HepG2 (cell line): Measurements from ENCODE around the gene AK8. TPM values are rescaled to one million over a fixed set of nuclear protein-coding genes. Genes with fewer than 3 reads are reported as not detected.

Experiments
- ATAC-seq: fragments of 200-7000 bp; cut with Tn5 transposase; 3 replicates; pipeline ENCODE4 v1.9.1; 2020; ENCODE audit warnings: mild to moderate bottlenecking, moderate library complexity
- BruUV-seq: library from RNA; stranded (reverse); fragments of 400-500 nt; replicated peaks from 2 replicates; lab custom pipeline; 2021; lab: Mats Ljungman, UMichigan
- CTCF ChIA-PET: fragments of 300-600 bp; formaldehyde crosslinking; extraction: SDS; loops from one replicate; lab custom pipeline; 2021; ENCODE audit warnings: low total read pairs, inconsistent platforms, low intra/inter-chr PET ratio; lab: Yijun Ruan, JAX
- POLR2A ChIA-PET: fragments of 350-600 bp; sonication (Branson Sonifier 250); formaldehyde crosslinking; loops from one replicate; lab custom pipeline; 2020; ENCODE audit warnings: antibody characterized with exemption, inconsistent platforms; lab: Yijun Ruan, JAX
- DNase-seq: peaks from one replicate; pipeline ENCODE4 v3.0.0-alpha.2; 2015; ENCODE audit warnings: low spot score
- FAIRE-seq: peaks from 3 replicates; lab custom pipeline; 2011; peaks lifted over from hg19 to GRCh38; lab: Jason Lieb, UNC
- H2AFZ ChIP-seq: one replicate; pipeline ENCODE4 v1.6.1; 2011; ENCODE audit warnings: low read length, inconsistent platforms
- H3K27ac ChIP-seq: fragments of 300-600 bp; 3 replicates; pipeline ENCODE4 v1.8.0; 2011; ENCODE audit warnings: mixed run types, mild to moderate bottlenecking, mixed read lengths, low read length, inconsistent platforms; ENCODE audit not compliant: insufficient read depth; ENCODE audit errors: extremely low read length
- H3K27me3 ChIP-seq, 2 experiments: fragments of 200-600 bp in 1 of 2; 2 replicates in 1 of 2; 3 replicates in 1 of 2; pipeline versions ENCODE4 v1.6.0 to v1.8.0; 2011; ENCODE audit warnings: low read length in 2 of 2, mild to moderate bottlenecking in 2 of 2, moderate library complexity in 2 of 2, inconsistent platforms in 1 of 2; ENCODE audit not compliant: insufficient read depth in 2 of 2, control insufficient read depth in 1 of 2
- H3K36me3 ChIP-seq, 2 experiments: fragments of 200-600 bp in 1 of 2; replicated peaks in 1 of 2; 2 replicates in 1 of 2; 3 replicates in 1 of 2; pipeline versions ENCODE4 v1.5.1 to v1.8.0; 2011; ENCODE audit warnings: low read length in 2 of 2, inconsistent platforms in 1 of 2; ENCODE audit not compliant: insufficient read depth in 2 of 2, control insufficient read depth in 1 of 2
- H3K4me1 ChIP-seq: 2 replicates; pipeline ENCODE4 v1.5.1; 2012; ENCODE audit warnings: low read length, inconsistent platforms; ENCODE audit not compliant: insufficient read depth
- H3K4me2 ChIP-seq: 2 replicates; pipeline ENCODE4 v1.6.0; 2011; ENCODE audit warnings: low read depth, low read length, inconsistent platforms
- H3K4me3 ChIP-seq, 3 experiments: fragments of 200-600 bp in 1 of 3; sonication (generic), shearing (Covaris generic) in 1 of 3; replicated peaks in 1 of 3; 2 replicates each; pipeline ENCODE4 v1.5.1; 2011 to 2016; ENCODE audit warnings: low read length in 3 of 3, inconsistent platforms in 2 of 3, low read depth in 2 of 3, mild to moderate bottlenecking in 2 of 3, control low read depth in 1 of 3, mixed read lengths in 1 of 3; ENCODE audit not compliant: insufficient read depth in 1 of 3
- H3K79me2 ChIP-seq: one replicate; pipeline ENCODE4 v1.6.1; 2011; ENCODE audit warnings: low read length, inconsistent platforms; ENCODE audit not compliant: insufficient read depth
- H3K9ac ChIP-seq: 2 replicates; pipeline ENCODE4 v1.6.0; 2011; ENCODE audit warnings: mild to moderate bottlenecking, low read depth, low read length, inconsistent platforms; ENCODE audit not compliant: insufficient read depth
- H3K9me3 ChIP-seq: 2 replicates; pipeline ENCODE4 v1.5.1; 2012; ENCODE audit warnings: mild to moderate bottlenecking, low read length
- H4K20me1 ChIP-seq: 2 replicates; pipeline ENCODE4 v1.6.0; 2011; ENCODE audit warnings: inconsistent platforms, mild to moderate bottlenecking, low read length, moderate library complexity; ENCODE audit not compliant: insufficient read depth
- CHD4 ChIP-seq: fragments of 200-600 bp; sonication (generic); IDR thresholded peaks from 2 replicates; pipeline ENCODE4 v1.7.0; 2017; ENCODE audit warnings: mild to moderate bottlenecking, low read length, borderline replicate concordance
- DPF2 ChIP-seq: sonication (generic); formaldehyde crosslinking; IDR thresholded peaks from 2 replicates; pipeline ENCODE4 v1.4.0; 2020; ENCODE audit warnings: mild to moderate bottlenecking, low read depth, missing genetic modification reagents, borderline replicate concordance
- DZIP1 ChIP-seq: sonication (generic); formaldehyde crosslinking; IDR thresholded peaks from 2 replicates; pipeline ENCODE4 v1.5.0; 2020; ENCODE audit warnings: mild to moderate bottlenecking, missing genetic modification reagents
- EZH2 ChIP-seq: conservative IDR thresholded peaks from 2 replicates; pipeline ENCODE4 v1.6.1; 2012; ENCODE audit warnings: mild to moderate bottlenecking, low read depth, low read length, moderate library complexity
- MXD1 ChIP-seq: sonication (generic); formaldehyde crosslinking; IDR thresholded peaks from 2 replicates; pipeline ENCODE4 v1.4.0; 2020; ENCODE audit warnings: mild to moderate bottlenecking, missing genetic modification reagents
- NR2C2 ChIP-seq: sonication (generic); formaldehyde crosslinking; IDR thresholded peaks from 2 replicates; pipeline ENCODE4 v1.4.0; 2020; ENCODE audit warnings: missing genetic modification reagents, mild to moderate bottlenecking, moderate library complexity, borderline replicate concordance
- TMF1 ChIP-seq: sonication (generic); formaldehyde crosslinking; IDR thresholded peaks from 2 replicates; pipeline ENCODE4 v1.8.1; 2022; ENCODE audit warnings: low read depth, missing genetic modification reagents
- ZNF256 ChIP-seq: sonication (generic); formaldehyde crosslinking; conservative IDR thresholded peaks from 2 replicates; pipeline ENCODE4 v1.4.0; 2020; ENCODE audit warnings: missing genetic modification reagents
- ZNF547 ChIP-seq: sonication (generic); formaldehyde crosslinking; IDR thresholded peaks from 2 replicates; pipeline ENCODE4 v1.5.1; 2020; ENCODE audit warnings: mild to moderate bottlenecking, missing genetic modification reagents
- WGBS: methylation state at CpG from one replicate; pipeline ENCODE4 v1.1.6; 2017; ENCODE audit warnings: low lambda C conversion rate; 5-methylcytosine and 5-hydroxymethylcytosine counted together
- in situ Hi-C: cut with HindIII; loops from 2 replicates; pipeline ENCODE4 v1.10.0; 2017; ENCODE audit warnings: low pct_unique_long_range_greater_than_20kb; ENCODE audit not compliant: extremely low pct_ligation_motif_present
- intact Hi-C: fragments of 100-400 bp; cut with micrococcal nuclease; formaldehyde crosslinking; loops from one replicate; pipeline ENCODE4 v1.10.0; 2022; ENCODE audit not compliant: unreplicated experiment
- polyA plus RNA-seq, 8 experiments: library from polyadenylated mRNA; depleted of rRNA in 3 of 8; stranded (reverse) in 7 of 8; unstranded in 1 of 8; fragments of >200 nt; fragmentation: Illumina TruSeq in 4 of 8; extraction: Trizol in 4 of 8; gene quantifications; 2 replicates each; pipeline versions ENCODE4 v1.2.1 to v1.2.3, GENCODE V29; 2011 to 2016; ENCODE audit warnings: low read depth in 4 of 8, missing spikeins in 1 of 8, mixed read lengths in 1 of 8; ENCODE audit not compliant: insufficient read depth in 1 of 8
- total RNA-seq, 5 experiments: library from RNA; depleted of rRNA; stranded (reverse); fragments of >200 nt; fragmentation: Illumina TruSeq; extraction: Trizol; gene quantifications; 2 replicates each; pipeline ENCODE4 v1.2.3, GENCODE V29; 2016; ENCODE audit warnings: low read depth in 1 of 5
- TF ChIP-seq, protein P1 (sequence below): sonication (generic); formaldehyde crosslinking; IDR thresholded peaks from 2 replicates; pipeline ENCODE4 v1.5.0; 2020; ENCODE audit warnings: mild to moderate bottlenecking, missing genetic modification reagents
- TF ChIP-seq, protein P2 (sequence below): sonication (generic); formaldehyde crosslinking; IDR thresholded peaks from 2 replicates; pipeline ENCODE4 v1.5.0; 2020; ENCODE audit warnings: missing genetic modification reagents
- TF ChIP-seq, protein P3 (sequence below): sonication (generic); formaldehyde crosslinking; IDR thresholded peaks from 2 replicates; pipeline ENCODE4 v1.5.1; 2020; ENCODE audit warnings: missing genetic modification reagents, mild to moderate bottlenecking, borderline replicate concordance

Gene AK8
- total and polyA plus RNA-seq, 2 of the 13 experiments (the other 11 are each of a cell fraction or from before 2014, with no cell fraction given): 0.11 TPM; not detected in 1

DNA sequence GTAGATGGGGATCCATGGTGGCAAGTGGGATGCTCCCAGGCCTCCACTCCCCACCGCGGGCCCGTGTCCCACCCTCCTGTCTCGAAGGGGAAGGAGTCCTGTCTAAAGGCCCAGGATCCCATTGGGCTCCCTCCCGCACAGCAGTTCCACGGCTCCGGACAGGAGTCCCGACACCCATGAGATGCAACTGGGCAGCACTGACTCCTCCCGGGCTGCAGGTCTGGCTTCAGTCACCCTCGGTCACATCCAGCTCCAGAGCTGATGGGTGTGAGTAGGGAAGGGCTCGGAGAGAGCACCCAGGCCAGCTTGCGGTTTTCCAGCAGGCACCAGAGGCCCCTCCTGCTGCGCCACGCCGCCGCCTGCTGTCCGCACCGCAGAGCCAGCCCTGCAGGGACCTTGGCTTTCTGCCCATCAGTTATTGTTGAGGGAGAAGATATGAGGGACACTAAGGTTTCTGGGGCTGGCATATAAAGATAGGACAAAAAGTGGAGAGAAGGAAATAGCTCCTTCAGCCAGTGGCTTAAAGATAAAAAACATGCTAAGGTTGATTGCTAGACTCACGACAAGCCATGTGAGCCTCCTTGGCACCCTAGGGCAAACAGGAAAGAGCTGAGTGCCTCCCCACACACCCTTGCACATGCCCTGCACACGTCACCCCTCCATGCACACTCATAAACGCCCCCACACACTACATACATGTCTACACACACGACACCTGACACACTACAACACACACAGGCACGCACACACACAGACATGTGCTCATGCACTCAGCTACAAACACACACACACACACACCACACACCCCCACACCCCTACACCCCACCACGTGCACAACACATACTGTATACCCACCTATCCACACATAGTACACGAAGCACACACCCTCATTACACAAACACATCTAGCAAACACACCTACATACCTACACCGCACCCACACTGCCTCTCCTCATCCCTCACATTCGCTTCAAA is 79.0 kb downstream of the AK8 start (continued):
- TF ChIP-seq MXD1 (no peak), NR2C2 (CRISPR knock-in tag) (no peak), ZNF547 (CRISPR knock-in tag) (no peak), ZNF256 (CRISPR knock-in tag) (no peak)
- TF ChIP-seq, protein P1, sequence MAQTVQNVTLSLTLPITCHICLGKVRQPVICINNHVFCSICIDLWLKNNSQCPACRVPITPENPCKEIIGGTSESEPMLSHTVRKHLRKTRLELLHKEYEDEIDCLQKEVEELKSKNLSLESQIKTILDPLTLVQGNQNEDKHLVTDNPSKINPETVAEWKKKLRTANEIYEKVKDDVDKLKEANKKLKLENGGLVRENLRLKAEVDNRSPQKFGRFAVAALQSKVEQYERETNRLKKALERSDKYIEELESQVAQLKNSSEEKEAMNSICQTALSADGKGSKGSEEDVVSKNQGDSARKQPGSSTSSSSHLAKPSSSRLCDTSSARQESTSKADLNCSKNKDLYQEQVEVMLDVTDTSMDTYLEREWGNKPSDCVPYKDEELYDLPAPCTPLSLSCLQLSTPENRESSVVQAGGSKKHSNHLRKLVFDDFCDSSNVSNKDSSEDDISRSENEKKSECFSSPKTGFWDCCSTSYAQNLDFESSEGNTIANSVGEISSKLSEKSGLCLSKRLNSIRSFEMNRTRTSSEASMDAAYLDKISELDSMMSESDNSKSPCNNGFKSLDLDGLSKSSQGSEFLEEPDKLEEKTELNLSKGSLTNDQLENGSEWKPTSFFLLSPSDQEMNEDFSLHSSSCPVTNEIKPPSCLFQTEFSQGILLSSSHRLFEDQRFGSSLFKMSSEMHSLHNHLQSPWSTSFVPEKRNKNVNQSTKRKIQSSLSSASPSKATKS (CRISPR knock-in tag): no peak

DNA sequence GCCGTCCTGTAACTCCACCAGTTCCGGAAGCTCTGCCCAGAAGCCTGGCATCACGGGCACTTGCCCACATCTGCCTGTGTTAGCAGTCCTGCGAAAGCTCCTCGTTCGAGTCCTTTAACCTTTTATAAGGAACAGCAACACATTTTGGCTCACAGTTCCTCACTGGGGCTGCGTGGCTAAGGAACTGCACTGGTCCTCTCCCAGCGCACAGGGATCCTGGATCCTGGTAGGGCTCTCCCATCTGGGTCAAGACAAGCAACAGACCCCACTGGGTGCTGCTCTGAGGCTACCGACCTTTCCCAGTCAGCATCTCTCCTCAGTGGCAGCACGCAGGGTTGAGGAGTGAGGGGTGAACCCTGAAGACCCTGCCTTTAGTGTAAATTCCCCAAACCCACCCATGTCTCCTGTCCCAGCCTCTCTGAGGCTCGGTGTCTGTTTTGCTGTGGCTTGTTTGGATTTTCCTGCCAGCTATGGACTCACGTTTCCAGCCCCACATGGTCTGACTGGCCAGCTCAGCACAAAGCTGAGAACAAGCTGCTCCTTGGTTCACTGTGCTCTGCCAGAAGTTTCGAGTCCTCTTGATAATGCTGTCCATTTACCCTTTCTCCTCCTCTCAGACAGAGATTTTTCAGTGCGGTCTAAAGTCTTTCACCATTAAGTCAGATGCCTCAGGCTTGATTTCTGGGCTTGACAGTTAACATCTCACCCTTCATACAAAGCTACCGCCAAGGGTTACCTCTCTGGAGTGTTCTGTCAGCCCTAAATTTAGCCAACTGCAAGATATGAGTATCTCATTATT is 80.0 kb downstream of the AK8 start:
- BruUV-seq: no TSS peak

More for the DNA sequence above, 80.0 kb downstream of the AK8 start:
- H3K4me2 ChIP-seq: no peak overlapping the region
- H3K36me3 ChIP-seq: no peaks in the 10 kb centered on the region
- no peak overlapping the region for H3K4me3 ChIP-seq
- peaks cover 3 to 30% of the 10 kb centered on the region in 2 experiments; a peak in 3 of 5 replicates for H3K27me3 ChIP-seq
- FAIRE-seq (no peak), ATAC-seq (no peak)
- no peak overlapping the region for H3K27ac ChIP-seq
- no peak overlapping the region for H2AFZ ChIP-seq
- intact Hi-C loops: no loop called here
- CTCF ChIA-PET: no interaction called here
- WGBS: 40% methylated on average over 11 of the region's 15 CpGs
- no peaks in the 10 kb centered on the region for H4K20me1 ChIP-seq
- in situ Hi-C loops: loop anchor here (5.0 to 10.0 kb wide), 2 partner anchors 103 to 386 kb away; partner anchors contain the start of gene CFAP77
- no peaks in the 10 kb centered on the region for H3K9me3 ChIP-seq
- peaks cover 33% of the 10 kb centered on the region for H3K4me1 ChIP-seq
- TF ChIP-seq TMF1 (CRISPR knock-in tag): no peak
- no peak for TF ChIP-seq DZIP1 (CRISPR knock-in tag)
- TF ChIP-seq CHD4: no peak
- no peak for TF ChIP-seq DPF2 (CRISPR knock-in tag)
- TF ChIP-seq, protein P2, sequence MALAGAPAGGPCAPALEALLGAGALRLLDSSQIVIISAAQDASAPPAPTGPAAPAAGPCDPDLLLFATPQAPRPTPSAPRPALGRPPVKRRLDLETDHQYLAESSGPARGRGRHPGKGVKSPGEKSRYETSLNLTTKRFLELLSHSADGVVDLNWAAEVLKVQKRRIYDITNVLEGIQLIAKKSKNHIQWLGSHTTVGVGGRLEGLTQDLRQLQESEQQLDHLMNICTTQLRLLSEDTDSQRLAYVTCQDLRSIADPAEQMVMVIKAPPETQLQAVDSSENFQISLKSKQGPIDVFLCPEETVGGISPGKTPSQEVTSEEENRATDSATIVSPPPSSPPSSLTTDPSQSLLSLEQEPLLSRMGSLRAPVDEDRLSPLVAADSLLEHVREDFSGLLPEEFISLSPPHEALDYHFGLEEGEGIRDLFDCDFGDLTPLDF (CRISPR knock-in tag): no peak
- TF ChIP-seq EZH2: no peak
- TF ChIP-seq, protein P3, sequence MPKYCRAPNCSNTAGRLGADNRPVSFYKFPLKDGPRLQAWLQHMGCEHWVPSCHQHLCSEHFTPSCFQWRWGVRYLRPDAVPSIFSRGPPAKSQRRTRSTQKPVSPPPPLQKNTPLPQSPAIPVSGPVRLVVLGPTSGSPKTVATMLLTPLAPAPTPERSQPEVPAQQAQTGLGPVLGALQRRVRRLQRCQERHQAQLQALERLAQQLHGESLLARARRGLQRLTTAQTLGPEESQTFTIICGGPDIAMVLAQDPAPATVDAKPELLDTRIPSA: no peak
- TF ChIP-seq, all 625 proteins: peak for 0
- POLR2A ChIA-PET: no interaction called here
- H3K9ac ChIP-seq: no peak overlapping the region
- no peak for DNase-seq
- H3K79me2 ChIP-seq: no peaks in the 10 kb centered on the region
